GM11168 (cell line): ENCODE results near the gene PCDH9.
"Not testable (repeated sequence)": the region's sequence is repeated elsewhere in the genome, so short reads cannot be mapped to it uniquely, and the experiment has no call there.

Experiments
- in situ Hi-C: fragments of 300-500 bp; cut with MboI; formaldehyde crosslinking; loops from one replicate; pipeline ENCODE4 v1.12.0; 2022; ENCODE audit warnings: low sequenced_read_pairs; ENCODE audit not compliant: unreplicated experiment

The PCDH9 gene

GRCh38 chr13:66273011-66273410 lies 957.1 kb downstream of the PCDH9 start:
- in situ Hi-C loops: no loop called here

GRCh38 chr13:66266761-66267160 lies 963.4 kb downstream of the PCDH9 start:
- in situ Hi-C loops: no loop called here

- in situ Hi-C loops: no loop called here
Observed at GRCh38 chr13:66266348-66266747, 963.8 kb downstream of the PCDH9 start.

GRCh38 chr13:66265371-66265770 lies 964.8 kb downstream of the PCDH9 start:
- in situ Hi-C loops: no loop called here

- in situ Hi-C loops: no loop called here
Observed at GRCh38 chr13:66264971-66265370, 965.2 kb downstream of the PCDH9 start.

- in situ Hi-C loops: no loop called here
Observed at GRCh38 chr13:66262330-66262729, 967.8 kb downstream of the PCDH9 start.

- in situ Hi-C loops: not testable (repeated sequence)
Observed at GRCh38 chr13:66259426-66259825, 970.7 kb downstream of the PCDH9 start.
